PC-9 (cell line): Measurements from ENCODE around the gene NAB2. TPM values are rescaled to one million over a fixed set of nuclear protein-coding genes. Genes with fewer than 3 reads are reported as not detected.

Experiments used
- BruUV-seq: library from RNA; stranded (reverse); fragments of 400-500 nt; replicated peaks from 2 replicates; lab custom pipeline; 2021; lab: Mats Ljungman, UMichigan
- CTCF ChIA-PET: fragments of 300-600 bp; sonication (Branson Sonifier 250); formaldehyde crosslinking; loops from one replicate; lab custom pipeline; 2022; ENCODE audit warnings: antibody characterized with exemption; lab: Charles Lee
- POLR2A ChIA-PET: fragments of 300-600 bp; sonication (Branson Sonifier 250); formaldehyde crosslinking; loops from one replicate; lab custom pipeline; 2022; ENCODE audit warnings: antibody characterized with exemption; ENCODE audit not compliant: unreplicated experiment; lab: Charles Lee
- DNase-seq, 2 experiments: peaks; one replicate each; pipeline versions ENCODE4 v3.0.0 to v3.0.0-alpha.2; 2015 to 2022; ENCODE audit warnings: mixed read lengths in 1 of 2
- H2AFZ ChIP-seq: fragments of 200-600 bp; sonication (generic); 2 replicates; pipeline ENCODE4 v1.8.1; 2017; ENCODE audit warnings: antibody characterized with exemption
- H3F3A ChIP-seq: fragments of 200-600 bp; sonication (generic); 2 replicates; pipeline ENCODE4 v1.8.1; 2017; ENCODE audit warnings: antibody characterized with exemption, mild to moderate bottlenecking, low read depth; ENCODE audit not compliant: insufficient read depth
- H3K27ac ChIP-seq: fragments of 200-600 bp; sonication (generic); 2 replicates; pipeline ENCODE4 v1.6.1; 2016; ENCODE audit warnings: mixed run types
- H3K27me3 ChIP-seq: fragments of 200-600 bp; sonication (generic); 2 replicates; pipeline ENCODE4 v1.6.1; 2016; ENCODE audit warnings: low read depth, mixed run types; ENCODE audit not compliant: insufficient read depth
- H3K36me3 ChIP-seq: fragments of 200-600 bp; sonication (generic); 2 replicates; pipeline ENCODE4 v1.6.1; 2016; ENCODE audit warnings: low read depth, mixed run types
- H3K4me1 ChIP-seq: fragments of 200-600 bp; sonication (generic); replicated peaks from 2 replicates; pipeline ENCODE4 v1.6.1; 2016; ENCODE audit warnings: mixed run types; ENCODE audit not compliant: insufficient read depth
- H3K4me2 ChIP-seq: fragments of 200-600 bp; sonication (generic); 2 replicates; pipeline ENCODE4 v1.6.1; 2017; ENCODE audit warnings: mixed run types
- H3K4me3 ChIP-seq: fragments of 200-600 bp; sonication (generic); 2 replicates; pipeline ENCODE4 v1.6.1; 2016; ENCODE audit warnings: mixed run types
- H3K79me2 ChIP-seq: fragments of 200-600 bp; sonication (generic); 2 replicates; pipeline ENCODE4 v1.6.1; 2017; ENCODE audit warnings: low read depth, mixed run types
- H3K9me2 ChIP-seq: fragments of 200-600 bp; sonication (generic); 2 replicates; pipeline ENCODE4 v1.8.1; 2017; ENCODE audit warnings: mild to moderate bottlenecking; ENCODE audit not compliant: insufficient read depth
- H3K9me3 ChIP-seq: fragments of 200-600 bp; sonication (generic); 2 replicates; pipeline ENCODE4 v1.8.1; 2016; ENCODE audit warnings: low read depth; ENCODE audit not compliant: insufficient read depth
- H4K20me1 ChIP-seq: fragments of 200-600 bp; sonication (generic); 2 replicates; pipeline ENCODE4 v1.8.1; 2017; ENCODE audit not compliant: insufficient read depth
- EZH2 ChIP-seq: fragments of 200-600 bp; sonication (generic); IDR thresholded peaks from 2 replicates; pipeline ENCODE4 v1.8.0; 2017; ENCODE audit warnings: antibody characterized with exemption, low read depth
- intact Hi-C: fragments of 100-400 bp; cut with micrococcal nuclease; formaldehyde crosslinking; loops from one replicate; pipeline ENCODE4 v1.10.0; 2022; ENCODE audit not compliant: unreplicated experiment
- total RNA-seq: library from RNA; stranded (reverse); gene quantifications from 2 replicates; pipeline ENCODE4 v1.2.3, GENCODE V29; 2021
- TF ChIP-seq, protein P1 (sequence below): fragments of 200-600 bp; sonication (generic); conservative IDR thresholded peaks from 2 replicates; pipeline ENCODE4 v1.6.1; 2017; ENCODE audit warnings: mixed run types, antibody characterized with exemption, mild to moderate bottlenecking, moderate library complexity

The NAB2 gene
- total RNA-seq, 1 experiment from 2014 or later, result 13.8 TPM

DNA sequence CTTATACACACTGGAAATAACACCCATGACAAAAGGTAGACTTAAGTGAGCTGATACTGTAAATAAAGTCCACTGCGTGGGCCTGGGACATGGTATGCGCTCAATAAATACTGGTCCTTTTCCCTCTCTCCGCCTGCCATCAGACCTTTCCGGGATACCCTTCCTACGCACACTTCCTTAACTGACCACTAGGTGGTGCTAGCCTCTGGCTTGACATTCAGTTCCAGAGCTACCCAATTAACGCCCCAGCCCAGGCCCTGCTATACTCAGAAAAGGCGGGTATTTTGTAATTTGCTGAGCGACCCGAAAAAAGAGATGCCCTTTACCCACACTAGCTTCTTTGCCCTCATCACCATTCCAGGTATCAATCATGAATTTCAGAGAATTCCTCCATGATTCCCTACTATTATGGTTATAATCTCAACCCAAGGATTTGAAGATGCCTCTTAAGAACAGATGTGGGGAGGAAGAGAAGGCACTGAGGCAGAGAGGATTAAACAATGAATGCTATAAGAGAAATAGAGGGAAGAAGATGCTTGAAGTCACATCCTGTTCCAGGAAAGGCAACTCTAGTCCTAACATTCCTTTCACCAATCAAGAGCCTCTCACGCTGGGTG lies 35.5 kb downstream of the NAB2 start:
- H3K9me3 ChIP-seq, result no peaks in the 10 kb centered on the region
- no peak for TF ChIP-seq EZH2
- TF ChIP-seq, protein P1, sequence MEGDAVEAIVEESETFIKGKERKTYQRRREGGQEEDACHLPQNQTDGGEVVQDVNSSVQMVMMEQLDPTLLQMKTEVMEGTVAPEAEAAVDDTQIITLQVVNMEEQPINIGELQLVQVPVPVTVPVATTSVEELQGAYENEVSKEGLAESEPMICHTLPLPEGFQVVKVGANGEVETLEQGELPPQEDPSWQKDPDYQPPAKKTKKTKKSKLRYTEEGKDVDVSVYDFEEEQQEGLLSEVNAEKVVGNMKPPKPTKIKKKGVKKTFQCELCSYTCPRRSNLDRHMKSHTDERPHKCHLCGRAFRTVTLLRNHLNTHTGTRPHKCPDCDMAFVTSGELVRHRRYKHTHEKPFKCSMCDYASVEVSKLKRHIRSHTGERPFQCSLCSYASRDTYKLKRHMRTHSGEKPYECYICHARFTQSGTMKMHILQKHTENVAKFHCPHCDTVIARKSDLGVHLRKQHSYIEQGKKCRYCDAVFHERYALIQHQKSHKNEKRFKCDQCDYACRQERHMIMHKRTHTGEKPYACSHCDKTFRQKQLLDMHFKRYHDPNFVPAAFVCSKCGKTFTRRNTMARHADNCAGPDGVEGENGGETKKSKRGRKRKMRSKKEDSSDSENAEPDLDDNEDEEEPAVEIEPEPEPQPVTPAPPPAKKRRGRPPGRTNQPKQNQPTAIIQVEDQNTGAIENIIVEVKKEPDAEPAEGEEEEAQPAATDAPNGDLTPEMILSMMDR, result peak; percentile 95
- no peak overlapping the region for H2AFZ ChIP-seq
- no peak overlapping the region for H3K4me2 ChIP-seq
- H4K20me1 ChIP-seq, result no peaks in the 10 kb centered on the region
- no peaks in the 10 kb centered on the region for H3K27me3 ChIP-seq
- ChIA-PET POLR2A (interaction anchor here (0.5 to 0.6 kb wide), 2 partner anchors 13 to 119 kb away, joined by 3 to 15 read pairs; partner anchors contain the start of gene STAT6), CTCF (interaction anchor here (0.6 to 1.0 kb wide), 6 partner anchors 42 to 817 kb away, joined by 3 to 14 read pairs (median 3); no protein-coding TSS in a partner anchor)
- no peaks in the 10 kb centered on the region for H3K9me2 ChIP-seq
- H3K79me2 ChIP-seq, result no peaks in the 10 kb centered on the region
- no peaks in the 10 kb centered on the region for H3K36me3 ChIP-seq
- no peak overlapping the region for H3K27ac ChIP-seq
- DNase-seq, result peak; percentile 51 to 62
- no TSS peak for BruUV-seq
- peaks cover 8% of the 10 kb centered on the region for H3K4me1 ChIP-seq
- H3K4me3 ChIP-seq, result no peak overlapping the region
- H3F3A ChIP-seq, result peaks cover 10% of the 10 kb centered on the region
- intact Hi-C loops, result loop anchor here (1.0 kb wide), 2 partner anchors 52 to 59 kb away; no protein-coding TSS in a partner anchor

DNA sequence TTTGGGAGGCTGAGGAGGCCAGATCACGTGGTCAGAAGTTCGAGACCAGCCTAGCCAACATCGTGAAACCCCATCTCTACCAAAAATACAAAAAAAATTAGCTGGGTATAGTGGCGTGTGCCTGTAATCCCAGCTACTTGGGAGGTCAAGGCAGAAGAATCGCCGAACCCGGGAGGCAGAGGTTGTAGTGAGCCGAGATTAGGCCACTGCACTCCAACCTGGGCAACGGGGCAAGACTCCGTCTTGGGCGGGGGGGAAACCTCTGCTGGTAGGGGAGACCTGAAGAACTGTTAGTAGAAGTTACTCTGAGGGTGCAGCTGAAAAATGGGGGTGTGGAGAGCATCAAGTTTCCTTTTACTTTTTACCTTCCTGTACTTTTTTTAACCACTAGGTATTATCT lies 37.1 kb downstream of the NAB2 start:
- ChIA-PET POLR2A (no interaction called here), CTCF (no interaction called here)
- H3K36me3 ChIP-seq, result no peaks in the 10 kb centered on the region
- H3K4me1 ChIP-seq, result peaks cover 8% of the 10 kb centered on the region
- TF ChIP-seq, protein P1, result no peak
- TF ChIP-seq EZH2, result no peak
- no peaks in the 10 kb centered on the region for H3K9me3 ChIP-seq
- no peaks in the 10 kb centered on the region for H3K9me2 ChIP-seq
- no peak for DNase-seq
- BruUV-seq, result no TSS peak
- intact Hi-C loops, result no loop called here
- H2AFZ ChIP-seq, result no peak overlapping the region
- H3K4me3 ChIP-seq, result no peak overlapping the region
- peaks cover 15% of the 10 kb centered on the region for H3F3A ChIP-seq
- no peaks in the 10 kb centered on the region for H3K79me2 ChIP-seq
- H3K4me2 ChIP-seq, result no peak overlapping the region
- H3K27me3 ChIP-seq, result no peaks in the 10 kb centered on the region
- H4K20me1 ChIP-seq, result no peaks in the 10 kb centered on the region
- H3K27ac ChIP-seq, result no peak overlapping the region

DNA sequence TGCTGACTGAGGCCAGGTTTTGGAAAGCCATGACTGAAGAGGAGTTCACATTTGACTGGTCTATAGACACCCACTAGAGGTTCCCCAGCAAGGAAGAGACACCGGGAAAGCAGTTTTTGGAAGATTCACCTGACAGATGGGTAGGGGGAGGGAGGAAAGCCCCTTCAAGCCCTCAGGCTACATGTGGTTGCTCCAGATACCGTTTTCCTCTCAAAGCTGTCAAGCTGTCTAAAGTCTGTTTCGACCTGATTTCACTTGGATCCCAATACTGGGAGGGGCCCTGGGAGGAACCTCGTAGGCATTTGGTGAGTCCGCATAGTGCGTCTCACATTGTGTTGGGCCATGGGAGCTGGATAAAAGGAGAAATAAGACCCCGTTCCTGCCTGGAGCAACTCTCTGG lies 37.6 kb downstream of the NAB2 start:
- CTCF ChIA-PET, result interaction anchor here (0.6 to 2.4 kb wide), 3 partner anchors 49 to 57 kb away, joined by 3 to 40 read pairs (median 13); no protein-coding TSS in a partner anchor
- Histone ChIP-seq H3K9me2 (no peaks in the 10 kb centered on the region), H4K20me1 (no peaks in the 10 kb centered on the region), H3F3A (peaks cover 15% of the 10 kb centered on the region), H3K4me2 (peak overlapping the region; percentile 87), H3K79me2 (no peaks in the 10 kb centered on the region), H3K27me3 (no peaks in the 10 kb centered on the region), H3K9me3 (no peaks in the 10 kb centered on the region), H3K36me3 (no peaks in the 10 kb centered on the region), H3K27ac (no peak overlapping the region), H3K4me3 (peak overlapping the region; percentile 97), H3K4me1 (peaks cover 8% of the 10 kb centered on the region), H2AFZ (peak overlapping the region; percentile 98; the same call in 1 of the 2 replicates)
- POLR2A ChIA-PET, result no interaction called here
- BruUV-seq, result no TSS peak
- intact Hi-C loops, result no loop called here
- no peak for DNase-seq
- TF ChIP-seq EZH2, result no peak
- TF ChIP-seq, protein P1, result no peak
